CD4-positive, CD25-positive, alpha-beta regulatory T cell (primary cell): ENCODE data around the gene CSMD2. TPM values are rescaled to one million over a fixed set of nuclear protein-coding genes. Genes with fewer than 3 reads are reported as not detected.

Experiments used
- ATAC-seq, 2 donors: fragments of 150-1000 bp; cut with Tn5 transposase; one replicate each; pipeline ENCODE4 v1.10.0; 2021; ENCODE audit warnings: low read depth in 2 of 2, moderate number of reproducible peaks in 2 of 2, moderate library complexity in 1 of 2
- DNase-seq, 3 donors: peaks; one replicate each; pipeline versions ENCODE4 v3.0.0 to v3.0.0-alpha.2; 2012 to 2022; ENCODE audit warnings: mixed read lengths in 1 of 3
- H3K27ac ChIP-seq: one replicate; pipeline ENCODE4 v1.7.0; 2013; ENCODE audit warnings: mild to moderate bottlenecking, low read length; ENCODE audit not compliant: insufficient read depth, poor library complexity, severe bottlenecking
- H3K27me3 ChIP-seq: one replicate; pipeline ENCODE4 v1.7.0; 2013; ENCODE audit warnings: low read length; ENCODE audit not compliant: control insufficient read depth, insufficient read depth
- H3K36me3 ChIP-seq: one replicate; pipeline ENCODE4 v1.7.0; 2013; ENCODE audit warnings: mild to moderate bottlenecking, low read length, moderate library complexity; ENCODE audit not compliant: control insufficient read depth, insufficient read depth
- H3K4me1 ChIP-seq: 2 replicates; pipeline ENCODE4 v1.7.0; 2013; ENCODE audit warnings: mild to moderate bottlenecking, low read length; ENCODE audit not compliant: insufficient read depth, control insufficient read depth, poor library complexity, severe bottlenecking
- H3K4me3 ChIP-seq: one replicate; pipeline ENCODE4 v1.7.0; 2013; ENCODE audit warnings: low read depth, mild to moderate bottlenecking, low read length, moderate library complexity
- H3K9me3 ChIP-seq, 2 experiments: 1 replicate in 1 of 2; 2 replicates in 1 of 2; pipeline ENCODE4 v1.7.0; 2013; ENCODE audit warnings: low read length in 2 of 2, mild to moderate bottlenecking in 1 of 2, moderate library complexity in 1 of 2; ENCODE audit not compliant: control insufficient read depth in 2 of 2
- H3K27ac Mint-ChIP-seq, 3 donors: one replicate each; pipeline ENCODE4 v1.8.0; 2020 to 2022; ENCODE audit warnings: mild to moderate bottlenecking in 3 of 3, mixed read lengths in 3 of 3, moderate library complexity in 2 of 3
- H3K27me3 Mint-ChIP-seq: one replicate; pipeline ENCODE4 v1.8.0; 2022; ENCODE audit warnings: mild to moderate bottlenecking, mixed read lengths
- H3K36me3 Mint-ChIP-seq: one replicate; pipeline ENCODE4 v1.8.0; 2020; ENCODE audit warnings: mixed read lengths
- H3K4me1 Mint-ChIP-seq, 4 donors: one replicate each; pipeline ENCODE4 v1.8.0; 2020 to 2022; ENCODE audit warnings: mixed read lengths in 4 of 4, mild to moderate bottlenecking in 1 of 4
- H3K4me3 Mint-ChIP-seq, 4 donors: one replicate each; pipeline ENCODE4 v1.8.0; 2020 to 2022; ENCODE audit warnings: mild to moderate bottlenecking in 4 of 4, mixed read lengths in 4 of 4, moderate library complexity in 3 of 4
- H3K9me3 Mint-ChIP-seq, 7 donors: one replicate each; pipeline ENCODE4 v1.8.0; 2020 to 2022; ENCODE audit warnings: mixed read lengths in 7 of 7, mild to moderate bottlenecking in 3 of 7, moderate library complexity in 2 of 7
- polyA plus RNA-seq, 4 donors: library from polyadenylated mRNA; unstranded; fragments of 300-500 nt; fragmentation: Illumina TruSeq; gene quantifications; one replicate each; pipeline ENCODE4 v1.2.3, GENCODE V29; 2021
- total RNA-seq: library from RNA; stranded (reverse); gene quantifications from one replicate; pipeline ENCODE4 v1.2.3, GENCODE V29; 2022

CSMD2 gene
- total and polyA plus RNA-seq, 5 donors from 2014 or later: not detected

DNA sequence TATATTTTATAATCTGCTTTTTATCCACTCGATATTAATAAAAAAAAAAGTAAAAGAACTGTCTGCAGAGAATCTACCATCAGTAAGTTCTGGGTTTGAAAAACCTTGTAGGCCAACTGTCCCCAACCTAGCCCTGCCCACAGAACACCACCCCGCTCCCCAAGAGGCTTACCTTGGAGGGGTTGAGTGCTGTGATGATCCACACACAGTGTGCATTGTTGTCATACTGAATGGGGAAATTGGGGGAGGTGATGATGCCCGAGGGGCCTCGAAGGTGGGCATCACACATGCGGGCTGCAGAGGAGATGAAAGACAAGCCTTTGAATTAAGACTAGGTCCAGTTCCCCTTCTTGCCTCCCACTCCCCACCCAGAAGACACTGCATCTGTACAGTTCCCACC is 354.5 kb downstream of the CSMD2 start:
- Mint-ChIP-seq H3K27ac (no peak overlapping the region), H3K27me3 (peaks cover 15% of the 10 kb centered on the region), H3K9me3 (peaks cover 2 to 25% (median 7%) of the 10 kb centered on the region in 7 donors), H3K4me1 (no peaks in the 10 kb centered on the region), H3K4me3 (no peak overlapping the region), H3K36me3 (peaks cover 3% of the 10 kb centered on the region)
- peaks cover 0 to 16% of the 10 kb centered on the region in 2 experiments for H3K9me3 ChIP-seq
- DNase-seq (no peak), ATAC-seq (no peak)
- H3K36me3 ChIP-seq: no peaks in the 10 kb centered on the region
- no peaks in the 10 kb centered on the region for H3K4me1 ChIP-seq
- H3K27ac ChIP-seq: no peak overlapping the region
- H3K27me3 ChIP-seq: no peaks in the 10 kb centered on the region
- no peak overlapping the region for H3K4me3 ChIP-seq

DNA sequence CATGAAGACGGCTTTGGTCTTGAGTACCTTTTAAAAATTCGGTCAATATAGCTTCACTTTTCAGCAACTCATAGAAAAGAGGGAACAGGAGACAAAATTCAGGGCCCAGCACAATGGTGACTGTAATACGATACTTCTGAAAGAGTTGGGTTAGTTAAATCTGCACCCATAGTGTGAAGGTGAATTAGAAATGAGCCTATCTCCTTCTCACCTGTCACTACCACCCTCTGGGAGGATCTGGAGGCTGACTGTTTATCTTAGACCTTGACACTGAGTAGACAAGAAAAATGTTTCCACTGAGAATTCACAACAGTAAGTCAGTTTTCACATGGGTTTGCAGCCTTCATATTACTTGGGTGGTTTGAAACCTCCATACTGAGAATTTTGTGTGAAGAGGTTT is 359.0 kb downstream of the CSMD2 start:
- H3K27ac Mint-ChIP-seq: no peak overlapping the region
- Histone ChIP-seq H3K4me3 (no peak overlapping the region), H3K9me3 (peaks cover 0 to 16% of the 10 kb centered on the region in 2 experiments), H3K36me3 (no peaks in the 10 kb centered on the region), H3K4me1 (no peaks in the 10 kb centered on the region), H3K27me3 (peaks cover 6% of the 10 kb centered on the region), H3K27ac (no peak overlapping the region)
- ATAC-seq (no peak), DNase-seq (no peak)
- no peaks in the 10 kb centered on the region for H3K36me3 Mint-ChIP-seq
- H3K9me3 Mint-ChIP-seq: peaks cover 2 to 25% (median 8%) of the 10 kb centered on the region in 7 donors
- no peaks in the 10 kb centered on the region for H3K4me1 Mint-ChIP-seq
- H3K4me3 Mint-ChIP-seq: no peak overlapping the region
- H3K27me3 Mint-ChIP-seq: no peaks in the 10 kb centered on the region

DNA sequence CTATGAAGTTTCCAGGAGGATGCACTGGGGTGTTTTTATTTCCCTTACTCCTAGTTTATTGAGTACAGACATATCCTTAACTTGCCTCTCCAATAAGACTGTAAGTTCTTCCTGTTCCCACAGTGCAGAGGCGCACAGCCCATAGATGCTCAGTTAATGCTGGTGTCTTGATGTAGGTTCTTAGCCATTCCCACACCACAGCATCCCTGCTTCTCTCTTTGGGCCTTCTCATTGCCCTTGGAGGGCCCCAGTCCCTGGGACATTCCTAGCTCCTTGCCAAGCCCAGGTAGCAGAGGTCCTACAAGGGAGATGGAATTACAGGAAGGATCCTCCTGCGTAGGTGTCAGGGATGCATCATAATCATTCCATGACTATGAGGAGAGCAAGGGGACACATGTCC is 362.8 kb downstream of the CSMD2 start:
- no peaks in the 10 kb centered on the region for H3K4me1 ChIP-seq
- Mint-ChIP-seq H3K36me3 (no peaks in the 10 kb centered on the region), H3K27me3 (no peaks in the 10 kb centered on the region), H3K4me3 (no peak overlapping the region), H3K27ac (no peak overlapping the region), H3K4me1 (no peaks in the 10 kb centered on the region), H3K9me3 (peaks cover 0 to 13% (median 7%) of the 10 kb centered on the region in 7 donors)
- ATAC-seq (no peak), DNase-seq (no peak)
- H3K27me3 ChIP-seq: peaks cover 6% of the 10 kb centered on the region
- H3K9me3 ChIP-seq: peaks cover 3 to 4% of the 10 kb centered on the region in 2 experiments
- H3K36me3 ChIP-seq: no peaks in the 10 kb centered on the region
- H3K4me3 ChIP-seq: no peak overlapping the region
- no peak overlapping the region for H3K27ac ChIP-seq

DNA sequence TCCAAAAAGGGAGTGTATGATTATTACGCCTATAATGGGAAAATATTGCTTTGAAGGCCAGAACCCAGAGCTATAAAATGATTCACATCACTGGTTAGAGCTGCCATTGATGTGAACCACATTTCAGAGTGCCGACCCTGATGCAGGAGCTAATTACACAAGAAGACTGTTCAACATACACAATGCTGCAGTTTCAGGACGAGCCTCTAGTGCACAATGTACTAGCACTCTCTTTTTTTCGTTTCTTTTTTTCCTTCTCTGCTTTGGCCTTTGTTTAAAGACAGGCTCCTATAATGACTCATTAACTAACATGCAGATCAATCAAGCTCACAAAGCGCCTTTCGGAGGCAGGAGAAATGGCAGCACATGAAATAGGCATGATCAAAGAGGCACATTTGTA is 367.2 kb downstream of the CSMD2 start:
- Histone ChIP-seq H3K27ac (no peak overlapping the region), H3K27me3 (no peaks in the 10 kb centered on the region), H3K4me1 (no peaks in the 10 kb centered on the region), H3K4me3 (no peak overlapping the region), H3K36me3 (no peaks in the 10 kb centered on the region), H3K9me3 (peaks cover 4 to 6% of the 10 kb centered on the region in 2 experiments)
- ATAC-seq (no peak), DNase-seq (no peak)
- no peak overlapping the region for H3K4me3 Mint-ChIP-seq
- no peaks in the 10 kb centered on the region for H3K36me3 Mint-ChIP-seq
- H3K4me1 Mint-ChIP-seq: no peaks in the 10 kb centered on the region
- no peaks in the 10 kb centered on the region for H3K27me3 Mint-ChIP-seq
- peaks cover 0 to 30% (median 10%) of the 10 kb centered on the region in 7 donors for H3K9me3 Mint-ChIP-seq
- H3K27ac Mint-ChIP-seq: no peak overlapping the region

DNA sequence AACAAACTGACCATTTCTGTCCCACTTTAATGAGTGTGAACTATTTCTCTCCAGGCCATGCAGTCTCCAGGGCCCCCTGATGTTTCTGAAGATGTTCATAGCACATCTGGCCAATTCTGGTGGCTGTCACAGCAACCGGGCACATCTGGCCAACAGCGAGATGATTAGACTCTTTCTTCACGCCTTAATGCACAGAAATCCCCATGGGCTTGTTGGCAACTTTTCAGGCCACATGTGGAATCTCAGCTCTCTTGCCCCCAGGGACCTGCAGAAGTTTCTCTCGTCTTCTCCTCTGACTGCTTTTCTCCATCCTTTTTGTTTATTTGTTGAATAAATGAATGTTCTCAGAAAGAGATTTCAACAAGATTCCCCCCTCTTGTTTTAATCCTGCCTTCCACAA is 372.4 kb downstream of the CSMD2 start:
- H3K4me1 Mint-ChIP-seq: no peaks in the 10 kb centered on the region
- no peaks in the 10 kb centered on the region for H3K36me3 ChIP-seq
- H3K27me3 ChIP-seq: no peaks in the 10 kb centered on the region
- ATAC-seq (no peak), DNase-seq (no peak)
- H3K4me1 ChIP-seq: no peaks in the 10 kb centered on the region
- peaks cover 0 to 21% (median 6%) of the 10 kb centered on the region in 7 donors for H3K9me3 Mint-ChIP-seq
- no peaks in the 10 kb centered on the region for H3K36me3 Mint-ChIP-seq
- H3K9me3 ChIP-seq: peaks cover 4 to 6% of the 10 kb centered on the region in 2 experiments
- H3K4me3 ChIP-seq: no peak overlapping the region
- H3K27ac Mint-ChIP-seq: no peak overlapping the region
- no peak overlapping the region for H3K4me3 Mint-ChIP-seq
- H3K27me3 Mint-ChIP-seq: no peaks in the 10 kb centered on the region
- no peak overlapping the region for H3K27ac ChIP-seq

DNA sequence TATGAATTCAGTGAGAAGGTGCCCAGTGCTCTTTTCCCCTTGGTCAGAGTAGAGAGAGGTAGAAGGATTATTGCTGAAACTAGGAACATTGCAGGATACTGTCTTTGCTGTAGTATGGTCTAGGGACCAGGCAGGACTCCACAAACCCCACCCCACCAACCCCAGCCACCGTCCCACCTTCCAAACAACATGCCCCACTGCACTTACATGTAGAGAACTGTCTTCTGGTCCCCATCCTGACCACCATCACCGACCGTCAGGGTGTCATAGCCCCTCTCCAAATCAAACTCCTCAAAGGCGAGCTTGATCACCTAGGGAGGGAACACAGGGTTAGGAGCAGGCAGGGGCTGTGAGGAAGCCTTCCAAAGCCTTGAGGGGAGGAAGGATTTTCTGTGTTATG is 372.8 kb downstream of the CSMD2 start:
- ATAC-seq: no peak
- no peak overlapping the region for H3K27ac ChIP-seq
- no peak for DNase-seq
- Mint-ChIP-seq H3K4me1 (no peaks in the 10 kb centered on the region), H3K36me3 (no peaks in the 10 kb centered on the region), H3K27ac (no peak overlapping the region), H3K27me3 (no peaks in the 10 kb centered on the region), H3K9me3 (peaks cover 0 to 19% (median 5%) of the 10 kb centered on the region in 7 donors), H3K4me3 (no peak overlapping the region)
- no peak overlapping the region for H3K4me3 ChIP-seq
- no peaks in the 10 kb centered on the region for H3K4me1 ChIP-seq
- H3K9me3 ChIP-seq: peaks cover under 1 to 6% of the 10 kb centered on the region in 2 experiments
- no peaks in the 10 kb centered on the region for H3K27me3 ChIP-seq
- no peaks in the 10 kb centered on the region for H3K36me3 ChIP-seq

DNA sequence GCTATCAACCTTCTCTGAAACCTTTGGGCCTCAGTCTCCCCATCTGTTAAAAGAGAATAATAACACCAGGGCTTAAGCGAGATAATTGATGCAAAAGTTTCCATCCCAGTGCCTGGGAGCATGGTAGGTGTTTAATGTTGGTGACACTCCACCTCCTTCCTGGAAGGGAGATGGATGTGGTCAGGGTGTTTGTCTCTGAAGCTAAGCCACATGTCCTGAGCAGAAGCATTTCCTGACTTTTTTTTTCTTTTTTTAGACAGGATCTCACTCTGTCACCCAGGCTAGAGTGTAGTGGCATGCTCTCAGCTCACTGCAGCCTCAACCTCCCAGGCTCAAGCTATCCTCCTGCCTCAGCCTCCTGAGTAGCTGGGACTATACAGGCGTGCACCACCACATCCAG is 373.8 kb downstream of the CSMD2 start:
- peaks cover 0 to 12% (median 3%) of the 10 kb centered on the region in 7 donors for H3K9me3 Mint-ChIP-seq
- peak in 1 of 3 donors; percentile 2 for DNase-seq
- no peaks in the 10 kb centered on the region for H3K36me3 ChIP-seq

DNA sequence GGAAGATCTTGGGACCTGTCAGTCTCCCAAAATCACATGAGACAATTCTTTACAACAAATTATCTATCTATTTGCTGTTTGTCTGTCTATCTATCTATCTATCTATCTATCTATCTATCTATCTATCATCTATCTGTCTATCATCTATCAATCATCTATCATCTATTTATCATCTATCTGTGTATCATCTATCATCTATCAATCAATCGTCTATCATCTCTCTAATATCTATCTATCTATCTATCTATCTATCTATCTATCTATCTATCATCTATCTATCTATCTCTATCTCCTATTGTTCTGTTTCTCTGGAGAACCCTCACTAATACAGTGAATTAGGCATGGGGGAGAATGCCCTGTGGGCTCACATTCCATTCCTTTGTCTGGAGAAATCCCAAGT is 374.5 kb downstream of the CSMD2 start:
- no peaks in the 10 kb centered on the region for H3K4me1 Mint-ChIP-seq
- no peaks in the 10 kb centered on the region for H3K9me3 ChIP-seq
- no peaks in the 10 kb centered on the region for H3K4me1 ChIP-seq
- H3K27ac ChIP-seq: no peak overlapping the region
- H3K27me3 ChIP-seq: no peaks in the 10 kb centered on the region
- no peak overlapping the region for H3K4me3 Mint-ChIP-seq
- DNase-seq (no peak), ATAC-seq (no peak)
- no peaks in the 10 kb centered on the region for H3K36me3 ChIP-seq
- H3K36me3 Mint-ChIP-seq: no peaks in the 10 kb centered on the region
- peaks cover 0 to 9% (median 3%) of the 10 kb centered on the region in 7 donors for H3K9me3 Mint-ChIP-seq
- H3K27ac Mint-ChIP-seq: no peak overlapping the region
- H3K4me3 ChIP-seq: no peak overlapping the region
- no peaks in the 10 kb centered on the region for H3K27me3 Mint-ChIP-seq

More for the DNA sequence above, 373.8 kb downstream of the CSMD2 start:
- Histone ChIP-seq H3K4me3 (no peak overlapping the region), H3K4me1 (no peaks in the 10 kb centered on the region), H3K9me3 (peaks cover 0 to 4% of the 10 kb centered on the region in 2 experiments), H3K27me3 (no peaks in the 10 kb centered on the region), H3K27ac (no peak overlapping the region)
- Mint-ChIP-seq H3K36me3 (no peaks in the 10 kb centered on the region), H3K4me1 (no peaks in the 10 kb centered on the region), H3K4me3 (no peak overlapping the region), H3K27ac (no peak overlapping the region), H3K27me3 (no peaks in the 10 kb centered on the region)
- ATAC-seq: no peak
